PFSK-1 (cell line): ENCODE measurements around the gene NXF3.

Source experiments
- FOXP2 ChIP-seq: optimal IDR thresholded peaks from 2 replicates; pipeline ENCODE3; 2011; ENCODE audit warnings: borderline replicate concordance, control low read depth, inconsistent platforms; ENCODE audit not compliant: insufficient read depth; ENCODE audit errors: extremely low read length, extremely low read depth
- POLR2AphosphoS5 ChIP-seq: IDR thresholded peaks from 2 replicates; pipeline ENCODE4 v1.6.1; 2012; ENCODE audit warnings: low read depth, mild to moderate bottlenecking, control low read depth, low read length, moderate library complexity
- REST ChIP-seq, 2 experiments: IDR thresholded peaks; 2 replicates each; pipeline versions ENCODE4 v1.6.1 to v1.8.0; 2011 to 2012; ENCODE audit warnings: low read depth in 2 of 2, low read length in 2 of 2, control low read depth in 1 of 2, inconsistent platforms in 1 of 2, mild to moderate bottlenecking in 1 of 2, moderate library complexity in 1 of 2; ENCODE audit not compliant: insufficient read depth in 1 of 2
- SIN3A ChIP-seq: IDR thresholded peaks from 2 replicates; pipeline ENCODE4 v1.6.1; 2012; ENCODE audit warnings: mild to moderate bottlenecking, low read length, moderate library complexity, borderline replicate concordance; ENCODE audit not compliant: insufficient read depth
- TAF1 ChIP-seq: IDR thresholded peaks from 2 replicates; pipeline ENCODE4 v1.6.1; 2012; ENCODE audit warnings: low read length, control low read depth, borderline replicate concordance; ENCODE audit not compliant: insufficient read depth

GRCh38 chrX:103066606-103067005, 26.3 kb downstream of the NXF3 start:
- TF ChIP-seq SIN3A (no peak), REST (IDR thresholded peaks at IDR 0.05; ENCODE audit: insufficient read depth in 1 of 2, low read depth in 2 of 2, low read length in 2 of 2) (no peak), POLR2AphosphoS5 (no peak), TAF1 (no peak), FOXP2 (no peak)
